GM19328 (cell line): ENCODE data around the gene POLA2.
"Not testable (repeated sequence)": the region's sequence is repeated elsewhere in the genome, so short reads cannot be mapped to it uniquely, and the experiment has no call there.

Experiments used
- ATAC-seq: cut with Tn5 transposase; IDR thresholded peaks from one replicate; pipeline ENCODE4 v1.9.1; 2021; ENCODE audit warnings: mild to moderate bottlenecking, moderate library complexity; ENCODE audit not compliant: unreplicated experiment

POLA2 gene

GRCh38 chr11:65241692-65242091, 20.1 kb upstream of the POLA2 start:
- no peak for ATAC-seq

- ATAC-seq = no peak
Measured at GRCh38 chr11:65242389-65242788, 19.4 kb upstream of the POLA2 start.

GRCh38 chr11:65243797-65244196, 18.0 kb upstream of the POLA2 start:
- no peak for ATAC-seq

GRCh38 chr11:65245046-65245445, 16.7 kb upstream of the POLA2 start:
- not testable (repeated sequence) for ATAC-seq

- ATAC-seq = no peak
Measured at GRCh38 chr11:65246506-65246905, 15.3 kb upstream of the POLA2 start.

GRCh38 chr11:65248184-65248710, 13.5 kb upstream of the POLA2 start:
- ATAC-seq = not testable (repeated sequence)

DNA sequence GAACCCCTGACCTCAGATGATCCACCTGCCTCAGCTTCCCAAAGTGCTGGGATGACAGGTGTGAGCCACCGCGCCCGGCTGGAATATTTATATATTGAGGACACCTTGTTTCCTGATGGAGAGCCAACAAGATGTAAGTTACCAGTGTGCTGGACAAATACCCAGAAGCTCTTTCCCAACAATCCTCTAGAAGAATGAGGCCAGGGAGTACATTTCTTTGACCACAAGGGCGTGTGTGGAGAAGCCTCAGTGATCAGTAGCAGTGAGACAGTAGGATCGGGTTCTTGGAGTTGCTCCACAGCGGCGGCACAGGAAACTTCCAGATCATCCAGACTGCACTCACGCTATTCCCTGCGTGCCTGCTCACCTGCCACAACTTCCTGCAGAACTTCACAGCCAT, 10.3 kb upstream of the POLA2 start:
- ATAC-seq = no peak

DNA sequence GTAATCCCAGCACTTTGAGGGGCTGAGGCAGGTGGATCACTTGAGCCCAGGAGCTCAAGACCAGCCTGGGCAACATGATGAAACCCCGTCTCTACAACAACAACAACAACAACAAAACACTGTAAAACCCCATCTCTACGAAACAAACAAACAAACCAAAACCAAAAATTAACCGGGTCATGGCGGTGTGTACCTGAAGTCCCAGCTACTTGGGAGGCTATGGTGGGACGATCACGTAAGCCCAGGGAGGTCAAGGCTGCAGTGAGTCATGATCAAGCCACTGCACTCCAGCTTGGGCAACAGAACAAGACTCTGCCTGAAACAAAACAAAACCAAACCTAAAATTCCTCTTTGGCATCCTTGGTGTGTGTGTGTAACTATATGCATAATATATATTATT, 7.0 kb upstream of the POLA2 start:
- ATAC-seq = no peak

- ATAC-seq = no peak
Measured at GRCh38 chr11:65258988-65259387, 2.8 kb upstream of the POLA2 start.

DNA sequence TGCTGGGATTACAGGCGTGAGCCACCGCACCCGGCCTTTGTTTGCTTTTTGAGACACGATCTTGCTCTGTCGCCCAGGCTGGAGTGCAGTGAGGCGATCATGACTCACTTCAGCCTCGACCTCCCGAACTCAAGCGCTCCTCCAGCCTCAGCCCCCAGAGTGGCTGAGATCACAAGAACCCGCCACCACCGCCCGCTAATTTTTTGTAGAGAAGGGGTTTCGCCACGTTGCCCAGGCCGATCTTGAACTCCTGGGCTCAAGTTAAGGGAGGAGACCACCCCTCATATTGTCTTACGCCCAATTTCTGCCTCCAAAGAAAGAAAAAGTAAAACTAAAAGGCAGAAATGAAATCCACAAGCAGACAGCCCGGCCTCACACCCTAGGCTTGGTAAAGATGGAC, 1.5 kb upstream of the POLA2 start:
- ATAC-seq = no peak

- no peak for ATAC-seq
Measured at GRCh38 chr11:65260756-65261590, 789 bp upstream of the POLA2 start.

DNA sequence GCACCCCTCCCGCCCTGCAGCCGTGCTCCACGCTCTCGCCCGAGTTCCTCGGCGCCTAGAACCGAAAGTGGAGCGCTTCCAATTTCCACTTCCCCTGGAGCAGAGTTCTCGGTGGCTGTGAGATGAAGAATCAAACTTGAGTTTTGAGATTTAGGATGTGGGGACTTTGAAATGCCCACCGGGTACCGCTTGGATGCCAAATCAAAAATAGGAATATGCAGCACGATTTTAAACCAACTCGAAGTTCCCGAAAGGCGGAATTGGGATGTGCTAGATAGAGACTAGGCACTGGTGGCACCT, 569 bp downstream of the POLA2 start:
- no peak for ATAC-seq

- no peak for ATAC-seq
Measured at GRCh38 chr11:65262776-65263175, 1.0 kb downstream of the POLA2 start.

DNA sequence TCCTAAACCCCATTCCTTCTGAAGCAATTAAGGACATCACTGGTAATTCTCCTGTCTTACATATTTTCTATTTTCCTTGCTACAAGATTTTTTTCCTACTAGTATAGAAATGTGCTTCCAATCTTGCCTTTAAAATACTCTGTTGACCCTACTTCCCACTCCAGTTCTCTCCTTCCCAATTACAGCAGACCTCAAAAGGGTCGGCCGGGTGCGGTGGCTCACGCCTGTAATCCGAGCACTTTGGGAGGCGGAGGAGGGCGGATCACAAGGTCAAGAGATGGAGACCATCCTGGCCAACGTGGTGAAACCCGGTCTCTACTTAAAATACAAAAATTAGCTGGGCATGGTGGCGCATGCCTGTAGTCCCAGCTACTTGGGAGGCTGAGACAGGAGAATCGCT, 3.0 kb downstream of the POLA2 start:
- ATAC-seq = not testable (repeated sequence)

GRCh38 chr11:65266210-65266609, 4.4 kb downstream of the POLA2 start:
- ATAC-seq = no peak

- ATAC-seq = no peak
Measured at GRCh38 chr11:65274735-65275682, 13.2 kb downstream of the POLA2 start.

DNA sequence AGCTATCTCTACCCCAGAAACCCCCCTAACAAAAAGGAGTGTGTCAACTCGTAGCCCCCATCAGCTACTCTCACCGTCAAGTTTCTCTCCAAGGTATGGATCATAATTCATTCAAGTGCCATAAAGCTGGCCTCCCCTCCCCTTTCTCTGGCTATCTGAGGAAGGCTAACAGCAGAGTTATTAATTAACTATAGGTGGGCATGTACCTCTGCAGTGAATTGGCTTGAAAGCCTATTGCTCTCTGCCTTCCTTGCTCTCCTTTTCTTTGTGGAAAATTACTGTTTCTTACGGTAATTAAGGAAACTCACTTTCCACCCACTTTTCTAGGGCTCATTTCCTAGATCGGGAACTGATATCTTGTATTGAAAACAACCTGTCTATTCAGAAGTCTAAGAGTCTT, 14.1 kb downstream of the POLA2 start:
- no peak for ATAC-seq

DNA sequence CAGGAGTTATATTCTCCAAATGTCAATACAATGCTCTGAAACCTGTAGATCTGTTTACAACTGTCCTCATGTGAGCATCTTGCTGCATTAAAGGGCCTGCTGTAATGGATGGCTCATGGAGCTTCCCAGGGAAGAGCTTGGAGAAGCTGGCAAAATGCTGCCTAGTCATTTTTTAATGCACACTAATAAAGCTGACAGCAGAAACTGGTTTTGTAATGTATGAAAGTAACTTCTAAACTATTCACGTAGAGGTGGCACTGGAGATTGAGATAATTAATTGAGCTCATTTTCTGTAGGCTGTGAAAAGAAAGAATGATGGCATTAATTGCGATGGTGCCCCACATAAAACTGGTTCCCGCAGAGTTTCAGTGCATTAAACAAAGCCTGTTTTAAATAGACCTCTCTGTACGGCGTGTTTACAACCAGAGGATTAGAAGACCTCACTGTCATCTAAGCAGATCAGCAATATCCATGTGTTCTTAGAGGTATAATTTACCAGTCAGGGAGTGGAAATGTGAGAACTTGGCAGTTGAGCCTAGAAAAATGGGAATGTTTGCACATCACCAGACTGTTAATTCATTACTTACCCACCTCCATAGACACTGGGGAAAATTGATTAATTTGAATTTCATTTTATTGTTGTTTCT, 16.0 kb downstream of the POLA2 start:
- ATAC-seq = no peak

DNA sequence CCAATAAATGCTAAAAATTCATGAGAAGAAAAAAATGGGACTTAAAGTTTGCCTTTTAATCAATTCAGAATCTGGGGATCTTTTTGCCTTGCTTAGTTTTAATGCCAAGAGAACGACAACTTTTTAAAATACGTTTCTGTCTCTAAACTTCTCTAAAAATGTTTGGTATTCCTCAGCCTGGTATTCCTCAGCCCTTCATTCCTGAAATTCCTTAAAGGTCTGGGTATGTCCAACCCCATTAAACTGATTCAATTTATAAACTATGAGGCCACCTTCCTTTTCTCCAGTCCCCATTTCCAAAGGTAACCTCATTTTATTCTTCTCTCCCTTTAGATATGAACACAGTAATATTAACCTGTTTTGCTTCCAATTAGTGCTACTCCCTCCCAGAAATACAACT, 16.6 kb downstream of the POLA2 start:
- ATAC-seq = no peak

DNA sequence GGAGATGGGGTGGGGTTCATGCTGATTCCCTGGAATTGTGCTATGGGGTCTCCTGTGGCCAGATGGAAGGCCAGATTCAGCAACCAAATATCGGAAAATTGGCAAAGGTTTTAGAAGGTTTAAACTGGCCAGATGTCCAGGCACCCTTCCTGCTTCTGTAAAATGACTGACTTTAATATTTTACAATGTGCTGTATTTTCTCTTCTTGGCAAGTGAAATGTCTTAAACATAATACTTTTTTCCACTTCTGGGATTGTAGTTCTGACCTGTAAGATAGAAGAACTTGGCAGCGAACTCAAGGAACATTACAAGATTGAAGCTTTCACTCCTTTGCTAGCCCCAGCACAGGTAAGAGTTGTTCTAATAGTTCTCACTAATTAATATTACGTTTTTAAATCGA, 17.5 kb downstream of the POLA2 start:
- ATAC-seq = no peak

- no peak for ATAC-seq
Measured at GRCh38 chr11:65279741-65280440, 18.1 kb downstream of the POLA2 start.
